Fibroblast of skin of left quadriceps (primary cell): ENCODE measurements around the gene PPM1B.
"Not testable (repeated sequence)": the region's sequence is repeated elsewhere in the genome, so short reads cannot be mapped to it uniquely, and the experiment has no call there.

Experiments
- DNase-seq, 2 experiments: peaks; one replicate each; pipeline ENCODE4 v3.0.0-alpha.2; 2013; ENCODE audit warnings: low read depth in 2 of 2

The PPM1B gene

DNA sequence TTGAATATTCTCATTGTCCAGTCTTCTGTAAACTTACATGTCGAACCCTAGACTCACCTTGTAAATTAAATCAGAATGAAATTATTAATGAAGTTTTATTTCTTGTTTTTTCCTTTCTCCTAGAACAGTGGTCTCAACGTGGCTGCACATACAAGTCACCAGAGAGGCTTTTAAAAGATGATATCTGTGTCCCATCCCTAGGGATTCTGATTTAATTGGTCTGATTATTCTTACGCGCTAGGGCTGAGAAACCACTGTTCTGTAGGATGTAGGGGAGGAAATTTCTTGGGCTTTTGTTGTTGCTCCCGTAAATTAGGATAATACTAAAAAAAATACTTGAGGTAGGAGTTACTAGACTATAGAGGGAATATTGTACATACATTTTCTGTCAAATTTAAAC, 32.1 kb downstream of the PPM1B start:
- DNase-seq: no peak

DNA sequence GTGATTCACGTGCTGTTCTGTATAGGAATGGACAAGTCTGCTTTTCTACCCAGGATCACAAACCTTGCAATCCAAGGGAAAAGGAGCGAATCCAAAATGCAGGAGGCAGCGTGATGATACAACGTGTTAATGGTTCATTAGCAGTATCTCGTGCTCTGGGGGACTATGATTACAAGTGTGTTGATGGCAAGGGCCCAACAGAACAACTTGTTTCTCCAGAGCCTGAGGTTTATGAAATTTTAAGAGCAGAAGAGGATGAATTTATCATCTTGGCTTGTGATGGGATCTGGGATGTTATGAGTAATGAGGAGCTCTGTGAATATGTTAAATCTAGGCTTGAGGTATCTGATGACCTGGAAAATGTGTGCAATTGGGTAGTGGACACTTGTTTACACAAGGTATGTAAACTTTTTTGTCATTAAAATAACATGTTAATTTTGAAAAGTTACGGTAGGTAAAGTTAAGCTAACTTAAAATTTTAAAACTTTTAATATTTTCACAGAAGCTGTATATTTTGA, 33.0 kb downstream of the PPM1B start:
- no peak for DNase-seq

DNA sequence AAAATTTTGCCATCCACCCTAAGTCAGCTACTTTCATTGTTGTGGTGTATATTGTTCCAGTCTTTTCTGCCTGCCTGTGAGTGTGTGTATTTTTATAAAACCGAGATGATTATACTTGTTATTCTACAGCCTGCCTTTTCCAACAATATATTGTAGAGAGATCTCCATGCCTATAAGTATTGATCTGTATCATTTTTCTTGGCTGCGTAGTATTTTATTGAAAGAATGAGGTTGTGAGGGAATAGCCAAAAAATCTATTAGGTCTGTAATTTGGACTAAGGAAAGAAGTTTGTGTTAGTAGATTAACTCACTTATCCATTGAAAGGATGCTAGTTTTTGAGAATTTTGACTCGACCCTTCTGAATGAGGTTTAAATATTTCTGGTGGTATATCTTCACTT, 34.9 kb downstream of the PPM1B start:
- no peak for DNase-seq

DNA sequence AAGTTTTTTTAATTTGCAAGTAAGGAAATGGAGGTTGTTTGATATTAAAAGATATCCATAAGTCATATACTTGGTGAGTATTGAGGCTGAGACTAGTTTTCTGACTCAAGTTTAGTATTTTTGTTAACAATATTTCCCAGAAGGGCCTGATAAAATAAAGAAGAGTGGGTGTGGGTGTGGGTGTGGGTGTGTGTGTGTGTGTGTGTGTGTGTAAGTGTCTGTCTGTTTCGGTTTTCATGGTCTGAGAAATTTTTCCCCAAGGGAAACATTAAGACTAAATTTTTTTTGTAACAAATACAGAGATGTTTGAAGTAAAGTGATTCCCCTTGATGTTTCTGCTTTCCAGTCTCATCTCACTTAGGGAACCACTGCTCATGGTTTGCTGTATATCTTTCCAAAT, 36.5 kb downstream of the PPM1B start:
- no peak for DNase-seq

DNA sequence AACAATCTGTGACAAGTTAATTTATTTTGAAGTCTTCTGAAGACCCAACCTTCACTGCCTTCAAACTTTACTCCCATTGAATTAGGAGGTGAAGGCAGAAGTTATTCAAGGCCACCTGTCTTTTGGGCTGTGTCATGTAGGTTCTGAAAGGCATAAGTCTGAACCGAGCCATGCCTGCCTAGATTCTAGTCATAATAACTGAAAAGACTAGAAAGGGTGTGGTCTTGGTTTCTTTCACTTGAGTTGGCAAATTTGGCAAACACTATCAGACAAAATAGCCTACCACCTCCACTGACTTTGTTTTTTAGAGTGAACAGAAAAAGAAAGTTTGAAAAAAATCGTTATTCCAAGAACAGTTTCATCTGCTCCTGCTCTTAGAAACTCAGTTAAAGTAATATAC, 38.4 kb downstream of the PPM1B start:
- no peak for DNase-seq

DNA sequence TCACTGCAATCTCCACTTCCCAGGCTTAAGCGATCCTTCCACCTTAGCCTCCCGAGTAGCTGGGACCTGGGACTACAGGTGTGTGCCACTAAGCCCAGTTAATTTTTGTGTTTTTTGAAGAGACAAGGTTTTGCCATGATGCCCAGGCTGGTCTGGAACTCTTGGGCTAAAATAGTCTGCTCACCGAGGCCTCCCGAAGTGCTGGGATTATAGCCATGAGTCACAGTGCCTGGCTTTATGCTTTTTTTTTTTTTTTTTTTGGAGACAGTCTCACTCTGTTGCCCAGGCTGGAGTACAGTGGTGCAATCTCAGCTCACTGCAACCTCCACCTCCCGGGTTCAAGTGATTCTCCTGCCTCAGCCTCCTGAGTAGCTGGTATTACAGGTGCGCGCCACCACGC, 39.0 kb downstream of the PPM1B start:
- not testable (repeated sequence) for DNase-seq

DNA sequence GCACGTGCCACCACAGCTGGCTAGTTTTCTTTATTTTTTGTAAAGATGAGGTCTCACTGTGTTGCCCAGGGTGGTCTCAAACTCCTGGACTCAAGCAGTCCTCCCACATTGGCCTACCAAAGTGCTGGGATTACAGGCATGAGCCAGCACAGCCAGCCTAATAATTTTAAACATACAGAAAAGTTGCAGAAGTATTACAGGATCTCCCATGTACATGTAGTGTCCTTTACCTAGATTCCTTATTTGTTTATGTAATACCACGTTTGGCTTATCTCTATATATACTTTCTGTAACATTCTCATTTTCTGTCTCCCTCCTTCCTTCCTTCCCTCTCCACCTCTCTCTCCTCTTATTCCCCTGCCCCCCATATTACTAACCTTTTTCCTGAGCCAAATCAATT, 41.7 kb downstream of the PPM1B start:
- no peak for DNase-seq

DNA sequence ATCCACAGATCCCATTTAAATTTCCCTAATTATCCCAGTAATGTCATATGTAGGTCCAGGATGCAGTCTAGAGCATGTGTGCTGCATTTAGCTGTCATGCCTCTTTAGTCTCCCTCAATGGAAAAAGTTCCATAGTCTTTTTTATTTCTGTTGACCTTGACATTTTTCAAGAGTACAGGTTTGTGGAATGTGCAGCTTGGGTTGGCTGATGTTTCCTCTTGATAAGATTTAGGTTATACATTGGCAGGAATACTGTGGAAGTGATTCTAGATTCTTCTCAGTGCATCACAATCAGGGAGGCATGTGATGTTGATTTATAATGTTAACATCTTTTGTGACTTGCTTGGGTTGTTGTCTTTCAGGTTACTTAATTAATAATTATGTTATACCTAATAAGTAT, 42.5 kb downstream of the PPM1B start:
- DNase-seq: no peak

DNA sequence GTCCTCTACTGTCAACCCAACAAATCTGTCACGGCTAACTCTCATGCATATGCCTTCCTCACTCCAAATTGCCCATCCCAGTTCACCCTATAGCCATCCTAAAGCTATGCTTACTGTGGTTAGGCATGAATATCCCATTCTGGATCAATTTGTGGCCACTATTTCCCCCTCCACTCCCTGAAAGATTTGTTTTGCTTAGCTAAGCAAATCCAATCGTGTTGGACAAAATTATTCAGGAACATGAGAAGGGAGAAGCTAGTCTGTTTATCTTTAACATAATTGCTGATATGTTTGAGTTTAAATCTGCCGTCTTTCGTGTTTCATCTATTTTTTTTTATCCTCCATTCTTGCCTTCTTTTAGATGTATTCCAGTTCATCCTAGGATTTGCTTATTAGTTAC, 43.6 kb downstream of the PPM1B start:
- DNase-seq: no peak

DNA sequence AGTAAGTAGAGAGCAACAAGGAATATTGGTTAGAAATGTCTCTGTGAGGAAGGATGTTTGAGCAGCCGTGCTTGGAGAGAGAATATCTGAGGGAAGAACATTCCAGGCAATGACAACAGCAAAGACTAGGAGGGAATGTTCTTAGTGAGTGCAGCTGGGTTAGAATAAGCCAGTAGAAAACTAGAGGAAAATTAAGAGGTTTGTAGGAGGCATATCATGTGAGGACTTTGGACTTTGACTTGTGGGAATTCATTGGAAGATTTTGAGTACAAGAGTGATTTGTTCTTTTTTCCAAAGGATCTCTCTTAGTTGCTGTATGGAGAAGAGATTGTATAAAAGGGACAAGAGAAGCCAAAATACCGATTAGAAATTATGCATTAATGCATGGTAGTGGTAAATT, 47.2 kb downstream of the PPM1B start:
- DNase-seq: no peak

DNA sequence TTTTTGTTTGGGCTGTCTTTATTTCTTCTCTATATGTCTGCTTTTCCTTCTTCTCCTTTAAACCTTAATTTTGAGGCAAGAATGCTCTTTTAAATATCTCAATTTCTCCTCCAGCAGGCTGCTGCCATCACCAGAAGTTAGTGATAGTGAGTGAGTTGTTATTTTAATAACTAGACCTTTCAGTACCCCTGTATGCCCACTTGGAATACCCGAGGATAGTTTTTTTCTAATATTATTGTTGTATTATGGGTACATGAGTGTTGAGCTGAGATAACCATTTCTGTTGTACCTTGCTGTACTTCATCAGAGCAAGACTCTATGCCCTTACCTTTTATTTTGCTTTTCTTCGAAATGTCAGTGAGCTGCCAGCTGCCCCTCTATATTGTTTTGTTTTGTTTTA, 50.1 kb downstream of the PPM1B start:
- no peak for DNase-seq

DNA sequence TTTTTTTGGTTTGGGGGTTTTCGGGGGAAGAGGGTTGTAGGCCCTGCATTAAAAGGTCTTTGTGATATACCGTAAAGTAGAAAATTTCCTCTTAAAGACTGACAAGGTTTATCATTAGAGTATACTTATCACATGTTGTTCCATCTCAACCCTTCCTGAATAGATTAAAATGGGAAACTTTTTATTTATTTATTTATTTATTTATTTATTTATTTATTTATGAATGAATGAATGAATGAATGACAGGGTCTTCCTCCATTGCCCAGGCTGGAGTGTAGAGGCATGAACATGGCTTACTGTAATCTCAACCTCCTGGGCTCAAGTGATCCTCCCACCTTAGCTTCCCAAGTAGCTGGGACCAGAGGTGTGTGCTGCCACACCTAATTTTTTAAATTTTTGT, 58.1 kb downstream of the PPM1B start:
- no peak for DNase-seq

DNA sequence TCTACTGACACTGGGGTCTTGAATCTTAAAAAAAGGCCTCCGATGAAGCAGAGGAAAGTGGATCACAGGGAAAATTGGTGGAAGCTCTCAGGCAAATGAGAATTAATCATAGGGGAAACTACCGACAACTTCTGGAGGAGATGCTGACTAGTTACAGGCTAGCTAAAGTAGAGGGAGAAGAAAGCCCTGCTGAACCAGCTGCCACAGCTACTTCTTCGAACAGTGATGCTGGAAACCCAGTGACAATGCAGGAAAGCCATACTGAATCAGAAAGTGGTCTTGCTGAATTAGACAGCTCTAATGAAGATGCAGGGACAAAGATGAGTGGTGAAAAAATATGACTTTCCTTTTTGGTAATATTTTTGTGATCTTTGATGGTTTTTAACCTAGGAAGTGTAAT, 61.7 kb downstream of the PPM1B start:
- DNase-seq: no peak

DNA sequence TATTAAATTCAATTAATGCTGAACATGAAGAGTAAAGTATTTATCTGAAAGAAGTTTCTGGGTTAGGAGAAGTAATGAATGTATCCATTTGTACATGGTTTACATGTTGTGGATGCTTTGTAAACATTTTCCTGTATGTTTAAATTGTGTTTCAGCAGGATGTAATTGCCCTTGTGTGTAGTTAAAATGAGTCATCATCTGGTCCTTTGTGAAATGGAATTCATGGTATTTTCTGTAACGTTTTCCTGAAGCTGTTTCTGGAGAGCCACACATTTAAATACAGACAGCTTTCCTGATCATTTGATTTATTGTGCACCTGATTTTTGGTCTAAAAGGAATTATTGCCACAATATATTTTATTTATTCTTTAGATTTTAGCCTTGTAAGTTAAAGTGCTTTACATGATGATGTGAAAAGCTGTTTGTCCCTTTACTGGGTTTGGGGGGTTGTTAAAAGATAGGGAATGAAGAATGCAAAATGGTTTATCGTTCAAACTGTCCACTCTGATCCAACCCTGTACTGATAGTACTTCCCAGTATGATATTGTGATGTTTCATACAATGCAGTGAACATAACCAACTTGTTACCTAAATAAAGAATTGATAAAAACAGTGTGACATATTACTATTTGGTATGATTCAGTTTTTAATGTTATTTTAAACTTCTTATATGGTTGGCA, 64.9 kb downstream of the PPM1B start:
- DNase-seq: peak; percentile 56 to 62

DNA sequence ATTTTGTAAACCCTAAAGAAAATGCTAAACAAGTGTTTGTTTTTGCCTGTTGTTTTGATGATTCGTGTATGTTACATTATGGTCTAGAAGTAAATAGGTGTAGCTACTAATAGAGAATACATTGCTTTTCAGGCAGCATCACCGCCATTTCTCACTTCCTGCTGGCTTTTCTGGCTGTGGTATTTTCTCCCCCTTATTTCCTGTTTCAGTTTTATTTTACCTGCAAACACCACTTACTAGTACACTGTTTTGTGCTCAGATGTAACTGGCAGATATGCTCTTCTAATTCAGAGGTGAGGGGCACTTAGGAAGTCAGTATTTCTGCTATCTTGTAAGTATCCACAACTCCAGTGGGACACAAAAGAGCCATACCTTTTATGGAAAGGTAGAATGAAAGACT, 68.5 kb downstream of the PPM1B start:
- DNase-seq: no peak

DNA sequence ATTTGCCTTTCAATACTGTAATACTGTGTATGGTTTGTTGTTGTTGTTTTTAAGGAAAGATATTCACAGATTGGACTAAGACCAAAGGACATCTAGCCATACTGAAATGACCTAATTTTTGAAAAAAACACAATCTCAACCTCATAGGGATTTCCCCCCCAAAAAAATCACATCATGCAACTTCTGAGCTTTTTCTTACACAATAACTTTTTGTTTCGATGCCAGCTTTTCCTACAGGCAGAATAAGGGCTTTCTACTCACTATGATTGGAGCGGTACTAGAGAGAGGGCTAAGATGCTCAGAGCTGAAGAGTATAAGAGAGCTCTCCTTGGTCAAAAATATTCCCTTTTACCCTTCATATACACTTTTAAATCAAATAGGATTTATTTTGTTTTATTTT, 74.2 kb downstream of the PPM1B start:
- no peak for DNase-seq

DNA sequence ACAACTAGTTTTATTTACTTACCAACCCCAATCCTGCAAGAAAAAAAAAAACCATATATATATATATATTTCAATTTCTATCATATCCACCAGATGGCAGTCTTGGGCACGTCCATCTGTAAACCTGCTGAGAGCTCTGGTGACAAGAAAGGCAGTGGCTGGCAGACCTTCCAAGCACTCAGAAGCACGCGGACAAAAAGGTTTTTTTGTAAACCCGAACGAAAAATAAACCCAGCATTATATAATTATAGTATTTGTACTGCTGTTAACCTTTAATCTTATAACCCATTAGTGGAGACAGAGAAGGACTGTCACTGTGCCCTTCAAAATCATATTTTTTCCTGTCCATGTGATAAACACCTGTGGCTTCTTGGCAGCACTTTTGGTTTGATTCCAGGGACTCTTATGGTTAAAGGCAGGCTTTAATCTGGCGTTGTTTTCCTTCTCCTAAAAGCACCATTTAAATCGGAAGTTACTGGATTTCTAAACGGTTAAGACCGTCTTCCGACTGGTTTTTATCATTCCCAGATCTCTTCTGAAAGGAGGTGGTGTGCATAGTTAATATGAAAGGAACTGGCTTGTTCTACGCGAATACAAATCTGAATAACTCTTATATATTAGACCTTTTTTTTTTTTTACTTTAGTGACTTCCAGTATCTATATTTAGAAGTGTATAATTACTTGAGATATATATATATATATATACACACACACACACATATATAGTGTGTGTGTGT, 75.6 kb downstream of the PPM1B start:
- DNase-seq: peak; percentile 29 to 31

DNA sequence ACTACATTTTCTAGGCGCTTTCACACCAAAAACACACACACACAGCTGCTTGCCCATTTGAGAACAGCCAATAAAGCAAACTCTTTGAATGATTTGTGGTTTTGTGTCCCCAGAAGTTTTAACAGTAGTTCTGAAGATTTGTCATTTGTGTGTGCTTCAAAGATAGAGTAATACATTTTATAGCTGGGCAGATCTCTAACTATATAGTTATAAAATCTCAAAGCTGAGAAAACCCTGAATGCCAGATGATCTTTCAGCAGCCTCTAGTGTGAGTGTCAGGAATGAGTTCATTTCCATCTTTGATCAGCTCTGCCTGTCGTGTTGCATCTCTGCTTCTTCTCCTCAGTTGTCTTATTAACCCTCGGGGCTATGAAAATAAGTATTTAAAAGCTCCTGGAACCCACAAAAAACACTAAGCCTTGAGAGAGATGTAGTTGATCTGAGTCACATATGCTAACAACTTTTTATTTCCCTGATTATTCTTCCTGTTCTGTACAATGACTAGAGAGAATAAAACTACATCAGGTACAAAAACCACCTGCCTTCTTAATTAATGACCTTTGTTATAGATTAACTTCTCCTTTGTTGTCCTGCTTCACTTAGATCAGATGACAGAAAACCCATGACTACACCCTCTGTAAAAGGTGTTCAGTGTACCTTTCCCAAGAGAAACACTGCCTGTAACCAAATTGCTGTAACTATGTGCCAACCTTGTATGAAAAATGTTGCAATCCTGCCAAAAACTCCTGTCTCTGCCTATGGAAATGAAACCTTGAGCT, 76.6 kb downstream of the PPM1B start:
- DNase-seq: no peak

DNA sequence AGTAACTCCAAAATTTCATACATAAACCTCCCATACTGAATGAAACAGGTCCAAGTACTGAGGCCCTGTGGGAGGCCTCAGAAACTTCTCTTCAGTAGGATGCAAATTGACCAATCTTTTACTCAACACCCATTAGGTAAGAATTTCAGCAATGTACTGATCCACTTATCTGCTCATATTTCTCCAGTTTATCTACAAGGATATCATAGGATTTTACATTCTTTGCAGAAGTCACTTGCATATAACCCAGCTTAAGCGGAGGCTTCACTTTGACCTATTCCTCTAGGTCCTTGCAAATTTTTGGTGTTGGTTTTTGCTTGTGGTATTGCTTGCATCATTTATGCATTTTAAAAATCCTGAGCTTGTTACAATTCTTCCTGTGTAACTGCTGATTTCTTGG, 77.8 kb downstream of the PPM1B start:
- DNase-seq: no peak

DNA sequence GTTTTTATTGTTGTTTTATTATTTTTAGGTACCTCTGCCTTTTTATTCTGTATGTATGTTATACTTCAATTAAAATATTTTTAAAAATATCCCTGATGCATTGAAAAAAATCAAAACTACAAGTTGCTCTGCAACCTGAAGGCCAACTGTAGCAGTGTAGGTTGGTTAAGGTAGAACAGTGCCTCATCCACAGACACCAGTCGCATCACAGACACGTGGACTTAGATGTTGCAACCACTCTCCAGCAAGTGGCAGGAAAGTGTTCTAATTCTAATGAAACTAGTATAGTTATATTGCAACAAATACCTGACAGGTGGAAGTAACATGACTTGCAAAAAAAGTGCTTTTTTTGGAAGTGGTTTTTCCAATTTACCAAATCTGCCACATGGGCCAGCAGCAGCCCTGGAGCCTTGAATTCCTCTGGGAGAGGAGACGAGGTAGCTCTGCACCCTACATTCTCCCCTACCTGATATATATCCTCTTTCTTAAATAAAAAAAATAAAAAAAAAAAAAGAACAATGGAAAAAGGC, 78.2 kb downstream of the PPM1B start:
- DNase-seq: no peak

DNA sequence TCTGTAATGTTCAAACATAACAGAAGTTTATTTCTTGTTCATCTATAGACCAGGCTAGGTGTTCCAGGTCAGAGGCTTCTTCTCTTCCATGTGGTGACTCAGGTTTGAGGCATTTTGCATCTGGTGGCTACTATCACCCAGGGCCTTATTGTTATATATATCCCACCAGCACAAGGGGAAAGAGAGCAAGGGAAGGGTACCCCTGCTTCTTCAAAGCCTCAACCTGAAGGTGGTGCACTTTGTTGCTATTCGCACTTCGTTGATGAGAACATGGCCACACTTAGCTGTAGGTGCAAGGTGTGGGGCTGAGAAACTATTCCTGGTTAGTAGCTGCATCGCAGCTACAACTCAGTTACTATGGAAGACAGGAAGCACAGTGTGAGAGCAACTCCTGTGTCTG, 79.2 kb downstream of the PPM1B start:
- no peak for DNase-seq

DNA sequence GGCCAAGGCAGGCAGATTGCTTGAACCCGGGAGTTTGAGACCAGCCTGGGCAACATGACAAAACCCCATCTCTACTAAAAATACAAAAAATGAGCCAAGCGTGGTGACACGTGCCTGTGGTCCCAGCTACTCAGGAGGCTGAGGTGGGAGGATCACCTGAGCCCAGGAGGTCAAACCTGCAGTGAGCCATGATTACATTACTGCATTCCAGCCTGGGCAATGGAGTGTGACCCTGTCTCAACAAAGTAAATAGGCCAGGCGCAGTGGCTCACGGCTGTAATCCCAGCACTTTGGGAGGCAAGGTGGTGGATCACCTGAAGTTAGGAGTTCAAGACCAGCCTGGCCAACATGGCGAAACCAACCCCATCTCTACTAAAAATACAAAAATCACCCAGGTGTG, 80.6 kb downstream of the PPM1B start:
- DNase-seq: not testable (repeated sequence)
